NCI-H1694 (cell line): Measurements from ENCODE around the gene MESD.
A peak's percentile ranks its signal among the peaks of the same experiment; 100 is the strongest.

Source experiments
- DNase-seq: peaks from one replicate; lab custom pipeline; 2025; lab: John Stamatoyannopoulos, UW

MESD gene

GRCh38 chr15:80936288-80937078 lies 53.1 kb downstream of the MESD start:
- DNase-seq = no peak

- DNase-seq = no peak
These were observed 54.8 kb downstream of the MESD start for GRCh38 chr15:80934761-80935221.

GRCh38 chr15:80932989-80933388 lies 56.6 kb downstream of the MESD start:
- DNase-seq = no peak

- DNase-seq = no peak
These were observed 57.2 kb downstream of the MESD start for GRCh38 chr15:80932513-80932815.

- no peak for DNase-seq
These were observed 57.7 kb downstream of the MESD start for GRCh38 chr15:80931721-80932512.

GRCh38 chr15:80931191-80931590 lies 58.4 kb downstream of the MESD start:
- no peak for DNase-seq

GRCh38 chr15:80929689-80930088 lies 59.9 kb downstream of the MESD start:
- no peak for DNase-seq

- no peak for DNase-seq
These were observed 60.4 kb downstream of the MESD start for GRCh38 chr15:80929225-80929624.

- no peak for DNase-seq
These were observed 63.5 kb downstream of the MESD start for GRCh38 chr15:80926126-80926525.

- no peak for DNase-seq
These were observed 64.0 kb downstream of the MESD start for GRCh38 chr15:80925597-80926059.

GRCh38 chr15:80924278-80924677 lies 65.3 kb downstream of the MESD start:
- no peak for DNase-seq

- no peak for DNase-seq
These were observed 66.0 kb downstream of the MESD start for GRCh38 chr15:80923668-80924067.

- DNase-seq = no peak
These were observed 67.7 kb downstream of the MESD start for GRCh38 chr15:80921736-80922410.

- no peak for DNase-seq
These were observed 69.3 kb downstream of the MESD start for GRCh38 chr15:80920271-80920699.

GRCh38 chr15:80918196-80918783 lies 71.3 kb downstream of the MESD start:
- no peak for DNase-seq

GRCh38 chr15:80916056-80916455 lies 73.6 kb downstream of the MESD start:
- no peak for DNase-seq

- DNase-seq = no peak
These were observed 74.1 kb downstream of the MESD start for GRCh38 chr15:80915472-80915871.

GRCh38 chr15:80913541-80913940 lies 76.1 kb downstream of the MESD start:
- no peak for DNase-seq

- no peak for DNase-seq
These were observed 76.9 kb downstream of the MESD start for GRCh38 chr15:80912673-80913072.

GRCh38 chr15:80911821-80912220 lies 77.8 kb downstream of the MESD start:
- DNase-seq = no peak

- peak; percentile 46 for DNase-seq
These were observed 83.4 kb downstream of the MESD start for GRCh38 chr15:80906159-80906766.

- no peak for DNase-seq
These were observed 84.6 kb downstream of the MESD start for GRCh38 chr15:80904998-80905397.
